HCT116 (cell line): ENCODE data around the gene ZNF229. TPM values are rescaled to one million over a fixed set of nuclear protein-coding genes. Genes with fewer than 3 reads are reported as not detected.
"Not testable (repeated sequence)": the region's sequence is repeated elsewhere in the genome, so short reads cannot be mapped to it uniquely, and the experiment has no call there.

Source experiments
- ATAC-seq: fragments of 200-7000 bp; cut with Tn5 transposase; 2 replicates; pipeline ENCODE4 v1.9.1; 2020; ENCODE audit warnings: mild to moderate bottlenecking, moderate library complexity
- BruUV-seq: library from RNA; stranded (reverse); fragments of 400-500 nt; replicated peaks from 2 replicates; lab custom pipeline; 2021; lab: Mats Ljungman, UMichigan
- CTCF ChIA-PET: fragments of 300-600 bp; sonication (Branson Sonifier 250); formaldehyde crosslinking; loops from one replicate; lab custom pipeline; 2021; ENCODE audit warnings: antibody characterized with exemption; lab: Charles Lee
- POLR2A ChIA-PET: fragments of 300-600, 350-600 bp; sonication (Branson Sonifier 250); formaldehyde crosslinking; loops from one replicate; lab custom pipeline; 2021; ENCODE audit warnings: antibody characterized with exemption; lab: Charles Lee
- RAD21 ChIA-PET, 2 experiments: fragments of 300-600 bp; sonication (Branson Sonifier 250); formaldehyde crosslinking; loops; one replicate each; lab custom pipeline; 2023; ENCODE audit warnings: low total read pairs in 2 of 2; ENCODE audit not compliant: uncharacterized antibody in 2 of 2, unreplicated experiment in 2 of 2, low non-redundant PET in 1 of 2; lab: Charles Lee
- DNase-seq: peaks from one replicate; pipeline ENCODE4 v3.0.0-alpha.2; 2010; ENCODE audit warnings: low read depth, low spot score
- H2AFZ ChIP-seq: fragments of 200-600 bp; shearing (Covaris generic), sonication (generic); 2 replicates; pipeline ENCODE4 v1.6.1; 2017; ENCODE audit warnings: low read depth, mixed run types, mixed read lengths, antibody characterized with exemption, low read length; ENCODE audit not compliant: poor library complexity, severe bottlenecking
- H3K27ac ChIP-seq: 2 replicates; pipeline ENCODE4 v1.5.1; 2012; ENCODE audit warnings: low read depth, low read length
- H3K27me3 ChIP-seq: fragments of 200-600 bp; sonication (generic); 2 replicates; pipeline ENCODE4 v1.6.1; 2016; ENCODE audit warnings: mixed run types, low read length, mixed read lengths; ENCODE audit not compliant: insufficient read depth
- H3K36me3 ChIP-seq, 2 experiments: fragments of 200-500 bp in 1 of 2; fragments of 200-600 bp in 1 of 2; sonication (Bioruptor generic) in 1 of 2; sonication (generic) in 1 of 2; 2 replicates each; pipeline versions ENCODE4 v1.5.1 to v1.6.1; 2014 to 2016; ENCODE audit warnings: low read length in 2 of 2, inconsistent platforms in 1 of 2, mixed read lengths in 1 of 2, mixed run types in 1 of 2; ENCODE audit not compliant: insufficient read depth in 2 of 2, control insufficient read depth in 1 of 2
- H3K4me1 ChIP-seq, 2 experiments: fragments of 200-600 bp in 1 of 2; sonication (generic) in 1 of 2; 2 replicates each; pipeline versions ENCODE4 v1.5.1 to v1.6.1; 2012 to 2017; ENCODE audit warnings: low read length in 2 of 2, inconsistent platforms in 1 of 2, mild to moderate bottlenecking in 1 of 2, mixed read lengths in 1 of 2, mixed run types in 1 of 2, moderate library complexity in 1 of 2; ENCODE audit not compliant: insufficient read depth in 2 of 2, control insufficient read depth in 1 of 2
- H3K4me2 ChIP-seq: fragments of 200-600 bp; sonication (generic); 2 replicates; pipeline ENCODE4 v1.6.1; 2017; ENCODE audit warnings: mixed run types, low read length, mixed read lengths
- H3K4me3 ChIP-seq, 2 experiments: fragments of 200-600 bp in 1 of 2; sonication (generic) in 1 of 2; replicated peaks in 1 of 2; 2 replicates each; pipeline ENCODE4 v1.5.1; 2011 to 2016; ENCODE audit warnings: low read length in 2 of 2, control low read depth in 1 of 2, low read depth in 1 of 2, mild to moderate bottlenecking in 1 of 2, mixed read lengths in 1 of 2, mixed run types in 1 of 2
- H3K79me2 ChIP-seq: fragments of 200-600 bp; sonication (generic); 2 replicates; pipeline ENCODE4 v1.6.1; 2017; ENCODE audit warnings: mild to moderate bottlenecking, mixed run types, low read length, moderate library complexity, mixed read lengths; ENCODE audit not compliant: insufficient read depth
- H3K9ac ChIP-seq: fragments of 200-600 bp; sonication (generic); 2 replicates; pipeline ENCODE4 v1.6.1; 2016; ENCODE audit warnings: low read length, mixed read lengths
- H3K9me2 ChIP-seq: fragments of 200-600 bp; sonication (generic), shearing (Covaris generic); 2 replicates; pipeline ENCODE4 v1.6.1; 2017; ENCODE audit warnings: mixed run types, mild to moderate bottlenecking, moderate library complexity; ENCODE audit not compliant: insufficient read depth
- H3K9me3 ChIP-seq, 2 experiments: fragments of 200-500 bp in 1 of 2; fragments of 200-600 bp in 1 of 2; sonication (Bioruptor generic) in 1 of 2; sonication (generic) in 1 of 2; 2 replicates each; pipeline ENCODE4 v1.6.1; 2014 to 2017; ENCODE audit warnings: low read length in 2 of 2, mixed read lengths in 2 of 2, inconsistent platforms in 1 of 2, low read depth in 1 of 2, mild to moderate bottlenecking in 1 of 2, mixed run types in 1 of 2, moderate library complexity in 1 of 2; ENCODE audit not compliant: control insufficient read depth in 1 of 2, insufficient read depth in 1 of 2
- H4K20me1 ChIP-seq: fragments of 200-600 bp; sonication (generic), shearing (Covaris generic); 2 replicates; pipeline ENCODE4 v1.6.1; 2017; ENCODE audit warnings: mixed run types, mild to moderate bottlenecking, moderate library complexity; ENCODE audit not compliant: insufficient read depth
- intact Hi-C: fragments of 100-400 bp; cut with micrococcal nuclease; formaldehyde crosslinking; loops from 2 replicates; pipeline ENCODE4 v1.10.0; 2022
- total RNA-seq: library from RNA; stranded (reverse); gene quantifications from one replicate; pipeline ENCODE4 v1.2.1, GENCODE V29; 2021; ENCODE audit not compliant: unreplicated experiment
- TF ChIP-seq, protein P1 (sequence below): IDR thresholded peaks from 2 replicates; pipeline ENCODE4 v1.6.1; 2011; ENCODE audit warnings: mild to moderate bottlenecking, low read length, moderate library complexity; ENCODE audit not compliant: insufficient replicate concordance; ENCODE audit errors: extremely low read depth
- TF ChIP-seq, protein P2 (sequence below): IDR thresholded peaks from 2 replicates; pipeline ENCODE4 v1.6.1; 2012; ENCODE audit warnings: low read depth

The ZNF229 gene
- total RNA-seq, 1 experiment from 2014 or later = not detected

DNA sequence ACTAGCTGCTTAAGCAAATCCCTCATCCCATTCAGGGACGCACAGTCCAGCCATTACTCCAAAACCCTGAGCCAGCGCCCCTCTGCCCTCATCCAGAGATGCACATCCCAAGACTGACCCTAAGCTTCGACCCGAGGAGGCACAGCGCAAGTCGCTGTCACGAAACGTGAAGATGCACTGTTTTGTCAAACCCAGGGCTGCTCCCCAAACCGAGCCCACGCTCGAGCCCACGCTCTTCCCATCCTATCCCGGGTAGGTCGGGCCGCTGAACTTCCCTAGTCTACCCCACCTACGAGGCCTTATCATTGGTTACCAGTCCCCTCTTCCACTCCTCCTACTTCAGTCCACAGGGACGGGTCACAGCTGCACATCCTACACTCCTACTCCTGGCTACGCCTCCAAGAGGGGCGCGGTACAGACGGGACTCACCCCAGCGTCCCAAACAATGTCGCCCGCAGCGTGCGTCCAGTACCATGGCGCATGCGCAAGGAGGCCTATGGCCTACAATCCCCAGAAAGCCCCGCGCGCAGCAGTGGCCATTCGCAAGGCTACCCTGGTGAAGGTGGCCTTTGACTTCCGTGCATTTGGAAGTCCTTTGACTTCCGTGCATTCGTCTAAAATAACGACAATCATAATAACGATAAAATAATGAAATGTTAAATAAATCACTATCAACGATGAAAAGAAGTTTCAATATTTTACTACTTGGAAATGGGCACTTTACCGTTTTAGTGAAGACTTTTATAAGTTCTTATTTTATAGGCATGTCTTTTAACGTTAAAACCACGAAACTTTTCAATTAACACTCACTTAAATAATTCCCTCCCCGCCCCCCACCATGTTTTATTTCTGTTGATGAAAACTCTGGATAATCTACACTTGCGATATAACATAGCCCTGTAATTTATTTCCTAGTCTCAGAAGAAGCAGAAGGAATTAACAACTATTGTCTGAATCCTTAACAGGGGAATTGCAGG lies 46.8 kb downstream of the ZNF229 start, which contains the start of gene ZNF285 (continued):
- TF ChIP-seq, protein P1, sequence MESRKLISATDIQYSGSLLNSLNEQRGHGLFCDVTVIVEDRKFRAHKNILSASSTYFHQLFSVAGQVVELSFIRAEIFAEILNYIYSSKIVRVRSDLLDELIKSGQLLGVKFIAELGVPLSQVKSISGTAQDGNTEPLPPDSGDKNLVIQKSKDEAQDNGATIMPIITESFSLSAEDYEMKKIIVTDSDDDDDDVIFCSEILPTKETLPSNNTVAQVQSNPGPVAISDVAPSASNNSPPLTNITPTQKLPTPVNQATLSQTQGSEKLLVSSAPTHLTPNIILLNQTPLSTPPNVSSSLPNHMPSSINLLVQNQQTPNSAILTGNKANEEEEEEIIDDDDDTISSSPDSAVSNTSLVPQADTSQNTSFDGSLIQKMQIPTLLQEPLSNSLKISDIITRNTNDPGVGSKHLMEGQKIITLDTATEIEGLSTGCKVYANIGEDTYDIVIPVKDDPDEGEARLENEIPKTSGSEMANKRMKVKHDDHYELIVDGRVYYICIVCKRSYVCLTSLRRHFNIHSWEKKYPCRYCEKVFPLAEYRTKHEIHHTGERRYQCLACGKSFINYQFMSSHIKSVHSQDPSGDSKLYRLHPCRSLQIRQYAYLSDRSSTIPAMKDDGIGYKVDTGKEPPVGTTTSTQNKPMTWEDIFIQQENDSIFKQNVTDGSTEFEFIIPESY = no peak
- TF ChIP-seq, protein P2, sequence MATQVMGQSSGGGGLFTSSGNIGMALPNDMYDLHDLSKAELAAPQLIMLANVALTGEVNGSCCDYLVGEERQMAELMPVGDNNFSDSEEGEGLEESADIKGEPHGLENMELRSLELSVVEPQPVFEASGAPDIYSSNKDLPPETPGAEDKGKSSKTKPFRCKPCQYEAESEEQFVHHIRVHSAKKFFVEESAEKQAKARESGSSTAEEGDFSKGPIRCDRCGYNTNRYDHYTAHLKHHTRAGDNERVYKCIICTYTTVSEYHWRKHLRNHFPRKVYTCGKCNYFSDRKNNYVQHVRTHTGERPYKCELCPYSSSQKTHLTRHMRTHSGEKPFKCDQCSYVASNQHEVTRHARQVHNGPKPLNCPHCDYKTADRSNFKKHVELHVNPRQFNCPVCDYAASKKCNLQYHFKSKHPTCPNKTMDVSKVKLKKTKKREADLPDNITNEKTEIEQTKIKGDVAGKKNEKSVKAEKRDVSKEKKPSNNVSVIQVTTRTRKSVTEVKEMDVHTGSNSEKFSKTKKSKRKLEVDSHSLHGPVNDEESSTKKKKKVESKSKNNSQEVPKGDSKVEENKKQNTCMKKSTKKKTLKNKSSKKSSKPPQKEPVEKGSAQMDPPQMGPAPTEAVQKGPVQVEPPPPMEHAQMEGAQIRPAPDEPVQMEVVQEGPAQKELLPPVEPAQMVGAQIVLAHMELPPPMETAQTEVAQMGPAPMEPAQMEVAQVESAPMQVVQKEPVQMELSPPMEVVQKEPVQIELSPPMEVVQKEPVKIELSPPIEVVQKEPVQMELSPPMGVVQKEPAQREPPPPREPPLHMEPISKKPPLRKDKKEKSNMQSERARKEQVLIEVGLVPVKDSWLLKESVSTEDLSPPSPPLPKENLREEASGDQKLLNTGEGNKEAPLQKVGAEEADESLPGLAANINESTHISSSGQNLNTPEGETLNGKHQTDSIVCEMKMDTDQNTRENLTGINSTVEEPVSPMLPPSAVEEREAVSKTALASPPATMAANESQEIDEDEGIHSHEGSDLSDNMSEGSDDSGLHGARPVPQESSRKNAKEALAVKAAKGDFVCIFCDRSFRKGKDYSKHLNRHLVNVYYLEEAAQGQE = no peak

DNA sequence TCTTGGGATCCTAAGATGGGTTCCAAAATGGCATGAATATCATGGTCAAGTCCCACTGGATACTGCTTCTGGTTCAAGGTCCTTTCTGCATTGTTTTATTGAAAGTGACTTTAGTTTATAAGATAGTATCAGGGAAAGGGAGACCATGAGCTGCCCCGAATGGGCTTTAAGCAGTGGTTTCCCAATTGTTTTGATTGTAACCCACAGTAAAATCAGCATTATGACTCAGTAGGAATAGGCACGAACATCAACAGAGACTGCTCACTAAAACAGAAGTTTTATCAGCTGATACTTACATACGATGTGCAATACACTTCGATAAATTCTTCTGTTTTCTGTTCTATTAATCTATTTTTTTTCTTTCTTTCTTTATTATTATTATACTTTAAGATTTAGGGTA lies 59.0 kb downstream of the ZNF229 start:
- intact Hi-C loops, BruUV-seq, H3K36me3 ChIP-seq, H3K4me3 ChIP-seq, H3K4me2 ChIP-seq, H3K79me2 ChIP-seq, ATAC-seq, H4K20me1 ChIP-seq, RAD21 ChIA-PET, H3K27ac ChIP-seq, H2AFZ ChIP-seq, H3K9ac ChIP-seq, DNase-seq, H3K27me3 ChIP-seq, H3K9me2 ChIP-seq, CTCF ChIA-PET, H3K9me3 ChIP-seq, H3K4me1 ChIP-seq, POLR2A ChIA-PET: not testable (repeated sequence)

Other genes with a start within 250 kb of the ZNF229 start
- gene ZNF227, start 235.9 kb downstream of the ZNF229 start, total RNA-seq = 14.4 TPM
- gene ZNF233, start 188.6 kb downstream of the ZNF229 start, total RNA-seq = 0.30 TPM
- 5.7 TPM for gene ZNF235, start 143.4 kb downstream of the ZNF229 start, total RNA-seq
- gene ZNF112, start 91.8 kb downstream of the ZNF229 start, total RNA-seq = 3.6 TPM
- not detected for gene ZNF285, start 46.9 kb downstream of the ZNF229 start, total RNA-seq
- 7.3 TPM for gene ZNF180, start 52.0 kb upstream of the ZNF229 start, total RNA-seq
- not detected for gene CEACAM20, start 81.2 kb upstream of the ZNF229 start, total RNA-seq
- gene IGSF23, start 165.1 kb upstream of the ZNF229 start, total RNA-seq = not detected
- gene PVR, start 195.4 kb upstream of the ZNF229 start, total RNA-seq = 62.0 TPM
- gene CEACAM19, start 223.0 kb upstream of the ZNF229 start, total RNA-seq = 4.0 TPM